ENCODE data around the gene CWC15. TPM values are rescaled to one million over a fixed set of nuclear protein-coding genes. Genes with fewer than 3 reads are reported as not detected.

Gene CWC15
- total and polyA plus RNA-seq, 4 donors = 17.6 to 47.0 (median 20.9) TPM

DNA sequence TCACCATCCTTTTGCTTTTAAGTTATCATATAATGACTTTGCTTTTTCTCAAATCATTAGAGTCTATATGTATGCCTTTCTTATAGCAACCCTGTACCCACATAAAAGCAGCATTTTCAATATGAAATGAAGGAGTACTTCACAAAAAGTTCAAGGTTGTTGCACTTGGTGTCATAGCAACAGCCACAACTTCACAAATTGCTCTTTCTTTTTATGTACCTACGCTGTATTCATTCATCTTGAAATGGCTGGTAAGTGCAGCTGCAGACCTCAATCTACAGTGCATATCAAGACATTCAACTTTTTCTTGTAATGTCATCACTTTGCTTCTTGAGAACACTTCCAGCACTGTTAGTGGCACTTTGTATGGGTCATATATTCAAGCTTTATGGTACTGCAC is 18.6 kb downstream of the CWC15 start (continued):
- no peak for TF ChIP-seq REST (IDR thresholded peaks at IDR 0.05)
- TF ChIP-seq TAF1 (conservative IDR thresholded peaks at IDR 0.05) = no peak
- no peak for TF ChIP-seq JUND (IDR thresholded peaks at IDR 0.05)
- TF ChIP-seq, protein P1, sequence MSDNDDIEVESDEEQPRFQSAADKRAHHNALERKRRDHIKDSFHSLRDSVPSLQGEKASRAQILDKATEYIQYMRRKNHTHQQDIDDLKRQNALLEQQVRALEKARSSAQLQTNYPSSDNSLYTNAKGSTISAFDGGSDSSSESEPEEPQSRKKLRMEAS (IDR thresholded peaks at IDR 0.05) = no peak
- TF ChIP-seq EGR1 (IDR thresholded peaks at IDR 0.05; ENCODE audit: low read depth in 2 of 2) = no peak

DNA sequence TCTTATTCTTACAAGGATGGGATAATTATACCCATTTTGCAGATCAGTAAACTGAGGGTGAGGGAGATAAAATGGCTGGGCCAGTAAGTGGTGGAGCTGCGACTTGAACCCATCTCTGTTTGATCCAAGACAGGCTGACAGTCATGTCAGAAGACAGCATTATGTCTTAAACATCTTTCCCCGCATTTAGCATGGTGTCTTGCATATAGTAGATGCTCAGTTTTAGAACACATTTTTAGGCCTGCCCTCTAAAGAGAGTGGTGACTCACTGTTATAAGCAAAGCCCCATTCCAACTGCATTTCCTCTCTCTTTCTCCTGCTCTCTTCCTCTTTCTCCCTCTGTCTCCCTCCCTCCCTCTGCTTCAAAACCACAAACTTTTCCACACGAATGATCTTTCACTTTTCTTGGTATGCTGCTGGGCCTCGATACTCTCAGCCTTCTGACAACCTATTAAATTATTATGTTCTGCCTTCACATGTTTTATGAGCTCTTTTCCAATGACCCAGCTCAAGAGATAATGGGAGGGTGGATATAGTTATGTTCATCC is 25.2 kb downstream of the CWC15 start:
- Histone ChIP-seq H3K27ac (ENCODE audit: low read depth in 1 of 2, low read length in 2 of 2) (no peak overlapping the region), H3K9me3 (ENCODE audit: control insufficient read depth in 4 of 4, low read length in 3 of 4) (no peaks in the 10 kb centered on the region), H3K4me1 (ENCODE audit: control insufficient read depth in 4 of 4, insufficient read depth in 4 of 4, low read length in 3 of 4) (no peaks in the 10 kb centered on the region), H3K36me3 (ENCODE audit: control insufficient read depth in 4 of 4, insufficient read depth in 3 of 4, low read depth in 1 of 4, low read length in 3 of 4) (no peaks in the 10 kb centered on the region), H3K27me3 (ENCODE audit: control insufficient read depth in 4 of 4, insufficient read depth in 4 of 4, low read length in 3 of 4) (no peaks in the 10 kb centered on the region), H3K4me3 (ENCODE audit: low read depth in 1 of 3, low read length in 3 of 3) (no peak overlapping the region), H3K9ac (ENCODE audit: low read depth in 1 of 2, low read length in 2 of 2) (no peak overlapping the region)
- DNase-seq (ENCODE audit: low spot score) = no peak
- WGBS = 72% methylated on average over 4 of the region's 4 CpGs
- TF ChIP-seq HNF4A (conservative IDR thresholded peaks at IDR 0.05) = no peak
- no peak for TF ChIP-seq RXRA (IDR thresholded peaks at IDR 0.05)
- no peak for TF ChIP-seq YY1 (IDR thresholded peaks at IDR 0.05)
- TF ChIP-seq TAF1 (conservative IDR thresholded peaks at IDR 0.05) = no peak
- no peak for TF ChIP-seq FOXA2 (IDR thresholded peaks at IDR 0.05)
- TF ChIP-seq JUND (IDR thresholded peaks at IDR 0.05) = no peak
- TF ChIP-seq, protein P2, sequence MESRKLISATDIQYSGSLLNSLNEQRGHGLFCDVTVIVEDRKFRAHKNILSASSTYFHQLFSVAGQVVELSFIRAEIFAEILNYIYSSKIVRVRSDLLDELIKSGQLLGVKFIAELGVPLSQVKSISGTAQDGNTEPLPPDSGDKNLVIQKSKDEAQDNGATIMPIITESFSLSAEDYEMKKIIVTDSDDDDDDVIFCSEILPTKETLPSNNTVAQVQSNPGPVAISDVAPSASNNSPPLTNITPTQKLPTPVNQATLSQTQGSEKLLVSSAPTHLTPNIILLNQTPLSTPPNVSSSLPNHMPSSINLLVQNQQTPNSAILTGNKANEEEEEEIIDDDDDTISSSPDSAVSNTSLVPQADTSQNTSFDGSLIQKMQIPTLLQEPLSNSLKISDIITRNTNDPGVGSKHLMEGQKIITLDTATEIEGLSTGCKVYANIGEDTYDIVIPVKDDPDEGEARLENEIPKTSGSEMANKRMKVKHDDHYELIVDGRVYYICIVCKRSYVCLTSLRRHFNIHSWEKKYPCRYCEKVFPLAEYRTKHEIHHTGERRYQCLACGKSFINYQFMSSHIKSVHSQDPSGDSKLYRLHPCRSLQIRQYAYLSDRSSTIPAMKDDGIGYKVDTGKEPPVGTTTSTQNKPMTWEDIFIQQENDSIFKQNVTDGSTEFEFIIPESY (IDR thresholded peaks at IDR 0.05) = no peak
- TF ChIP-seq HNF4G (IDR thresholded peaks at IDR 0.05) = no peak

DNA sequence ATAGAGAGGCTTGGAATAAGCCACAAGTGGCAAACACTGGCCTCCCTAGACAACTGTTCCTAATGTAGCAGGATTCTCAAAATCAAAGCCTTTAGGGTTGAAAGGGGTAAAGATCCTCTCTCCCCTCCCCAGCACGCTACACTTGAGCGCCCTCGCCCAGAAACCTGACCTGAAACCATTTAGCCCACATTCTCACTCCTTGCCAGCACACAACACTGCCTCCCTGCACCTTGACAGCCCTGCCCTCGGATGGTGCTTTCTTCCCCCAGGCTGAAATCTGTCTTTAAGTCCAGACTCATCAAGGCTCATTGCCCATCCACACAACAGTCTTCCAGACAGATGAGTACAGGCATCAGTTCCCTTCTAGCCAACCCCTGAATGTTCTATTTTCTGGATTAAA is 26.5 kb downstream of the CWC15 start:
- 85% methylated on average over 4 of the region's 4 CpGs for WGBS
- H3K4me3 ChIP-seq (ENCODE audit: low read depth in 1 of 3, low read length in 3 of 3) = no peak overlapping the region
- H3K9me3 ChIP-seq (ENCODE audit: control insufficient read depth in 4 of 4, low read length in 3 of 4) = no peaks in the 10 kb centered on the region
- no peak overlapping the region for H3K9ac ChIP-seq (ENCODE audit: low read depth in 1 of 2, low read length in 2 of 2)
- H3K27ac ChIP-seq (ENCODE audit: low read depth in 1 of 2, low read length in 2 of 2) = no peak overlapping the region
- H3K4me1 ChIP-seq (ENCODE audit: control insufficient read depth in 4 of 4, insufficient read depth in 4 of 4, low read length in 3 of 4) = no peaks in the 10 kb centered on the region
- TF ChIP-seq RXRA (IDR thresholded peaks at IDR 0.05) = no peak
- TF ChIP-seq TAF1 (conservative IDR thresholded peaks at IDR 0.05) = no peak
- no peak for TF ChIP-seq NR2F2 (IDR thresholded peaks at IDR 0.05)
- TF ChIP-seq FOXA2 (IDR thresholded peaks at IDR 0.05) = no peak
- no peak for TF ChIP-seq REST (IDR thresholded peaks at IDR 0.05)
- no peak for TF ChIP-seq GABPA (IDR thresholded peaks at IDR 0.05 in 1 of 2, conservative IDR thresholded peaks at IDR 0.05 in 1 of 2)
- no peaks in the 10 kb centered on the region for H3K36me3 ChIP-seq (ENCODE audit: control insufficient read depth in 4 of 4, insufficient read depth in 3 of 4, low read depth in 1 of 4, low read length in 3 of 4)
- no peaks in the 10 kb centered on the region for H3K27me3 ChIP-seq (ENCODE audit: control insufficient read depth in 4 of 4, insufficient read depth in 4 of 4, low read length in 3 of 4)
- DNase-seq (ENCODE audit: low spot score) = no peak

Data from liver (tissue), 9 donors.